Muscle of back (tissue), 11 donors: ENCODE results near the gene ZNF157. TPM values are rescaled to one million over a fixed set of nuclear protein-coding genes. Genes with fewer than 3 reads are reported as not detected.
A peak's percentile ranks its signal among the peaks of the same experiment; 100 is the strongest.

Experiments
- DNase-seq, 3 donors: peaks; one replicate each; pipeline versions ENCODE4 v3.0.0 to v3.0.0-alpha.2; 2013
- polyA plus RNA-seq, 10 donors: library from polyadenylated mRNA; unstranded; fragments of 120-200 nt; gene quantifications; one replicate each; pipeline ENCODE4 v1.2.1, GENCODE V29; 2013; ENCODE audit not compliant: insufficient read length in 10 of 10

ZNF157 gene
- polyA plus RNA-seq, 10 donors = 0.13 to 0.39 (median 0.26) TPM

GRCh38 chrX:47446971-47447370, 76.6 kb downstream of the ZNF157 start:
- DNase-seq = no peak

DNA sequence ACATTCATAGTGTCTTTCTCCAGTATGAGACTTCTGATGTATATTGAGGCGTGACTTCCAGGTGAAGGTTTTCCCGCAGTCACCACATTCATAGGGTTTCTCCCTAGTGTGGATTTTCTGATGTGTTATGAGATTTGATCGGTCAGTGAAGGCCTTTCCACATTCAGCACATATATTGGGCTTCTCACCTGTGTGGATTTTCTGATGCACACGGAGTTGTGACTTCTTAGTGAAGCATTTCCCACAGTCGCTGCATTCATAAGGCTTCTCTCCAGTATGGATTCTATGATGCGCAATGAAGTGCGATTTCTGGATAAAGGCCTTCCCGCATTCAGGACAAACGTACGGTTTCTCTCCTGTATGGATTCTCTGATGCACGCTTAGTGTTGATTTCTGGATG, 77.2 kb downstream of the ZNF157 start:
- no peak for DNase-seq

GRCh38 chrX:47448165-47448806, 77.9 kb downstream of the ZNF157 start:
- no peak for DNase-seq

DNA sequence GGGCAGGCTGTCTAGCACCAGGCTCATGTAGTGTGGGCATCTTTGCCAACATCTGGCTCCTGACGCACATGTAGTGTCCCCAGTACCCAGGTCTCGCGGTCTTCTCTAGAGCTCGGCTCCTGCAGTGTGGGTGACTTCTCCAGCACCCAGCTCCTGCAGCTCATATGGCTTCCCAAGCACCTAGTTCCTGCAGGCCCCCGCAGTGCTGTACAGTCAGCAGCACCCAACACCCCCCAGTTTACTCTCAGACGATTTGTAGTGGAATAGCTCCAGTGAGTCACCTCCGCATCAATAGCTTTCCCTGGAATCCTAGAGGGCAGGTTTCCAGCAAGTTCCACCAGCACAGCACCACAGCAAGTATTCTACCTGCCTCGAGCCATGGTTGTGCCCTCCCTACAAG, 81.7 kb downstream of the ZNF157 start:
- no peak for DNase-seq

- DNase-seq = peak in 2 of 3 donors; percentile 4 to 5
Measured at GRCh38 chrX:47456080-47456479, 85.7 kb downstream of the ZNF157 start.

DNA sequence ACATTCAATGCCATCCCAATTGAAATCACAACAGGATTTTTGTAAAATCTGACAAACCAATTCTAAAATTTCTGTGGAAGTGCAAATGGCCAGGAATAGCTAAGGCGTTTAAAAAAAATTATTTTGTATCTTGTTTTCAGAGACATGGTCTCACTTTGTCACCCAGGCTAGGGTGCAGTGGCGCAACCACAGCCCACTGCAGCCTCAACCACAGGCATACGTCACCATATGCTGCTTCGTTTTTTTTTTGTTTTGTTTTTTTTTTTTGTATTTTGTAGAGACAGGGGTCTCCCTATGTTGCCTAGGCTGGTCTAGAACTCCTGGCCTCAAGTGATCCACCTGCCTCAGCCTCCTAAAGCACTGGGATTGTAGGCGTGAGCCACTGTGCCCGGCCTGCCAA, 88.2 kb downstream of the ZNF157 start:
- no peak for DNase-seq

DNA sequence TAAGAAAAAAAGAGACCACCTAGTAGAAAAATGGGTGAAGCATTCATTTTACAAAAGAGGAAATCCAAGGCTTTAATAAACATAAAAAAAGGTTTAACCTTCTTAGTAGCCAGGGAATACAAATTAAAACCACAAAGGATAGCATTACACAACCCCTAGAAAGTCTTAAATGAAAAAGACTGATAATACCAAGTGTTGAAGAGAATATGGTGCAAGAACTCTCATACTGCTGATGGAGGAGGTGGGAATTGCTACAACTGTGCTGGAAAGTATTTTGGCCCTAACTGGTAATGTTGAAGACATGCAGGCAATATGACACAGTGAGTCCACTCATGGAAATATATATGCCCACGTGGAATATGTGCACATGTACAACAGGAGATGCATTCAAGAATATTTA, 90.2 kb downstream of the ZNF157 start:
- DNase-seq = no peak

Other genes starting within 250 kb of the ZNF157 start
- 100 to 1,000 TPM in 3 of 10 donors, 10 to 100 TPM in 7; 84.8 to 108 (median 95.0) TPM for gene NDUFB11, start 225.9 kb upstream of the ZNF157 start, polyA plus RNA-seq
- 10 to 100 TPM; 28.6 to 43.4 (median 34.4) TPM for gene RBM10, start 225.4 kb upstream of the ZNF157 start, polyA plus RNA-seq
- gene UBA1, start 176.7 kb upstream of the ZNF157 start, polyA plus RNA-seq = 100 to 1,000 TPM; 115 to 154 (median 132) TPM
- 100 to 1,000 TPM in 4 of 10 donors, 10 to 100 TPM in 6; 90.8 to 109 (median 98.8) TPM for gene CDK16, start 151.9 kb upstream of the ZNF157 start, polyA plus RNA-seq
- gene USP11, start 137.6 kb upstream of the ZNF157 start, polyA plus RNA-seq = 100 to 1,000 TPM in 1 of 10 donors, 10 to 100 TPM in 9; 84.3 to 100 (median 92.3) TPM
- gene ZNF41, start 112.6 kb downstream of the ZNF157 start, polyA plus RNA-seq = 10 to 100 TPM in 6 of 10 donors, 1 to 10 TPM in 4; 8.3 to 14.3 (median 11.4) TPM
- gene ARAF, start 190.6 kb downstream of the ZNF157 start, polyA plus RNA-seq = 10 to 100 TPM; 34.5 to 51.3 (median 43.1) TPM
- gene TIMP1, start 211.9 kb downstream of the ZNF157 start, polyA plus RNA-seq = 100 to 1,000 TPM; 112 to 165 (median 145) TPM
- 10 to 100 TPM in 3 of 10 donors, 1 to 10 TPM in 7; 4.0 to 13.1 (median 9.3) TPM for gene SYN1, start 249.3 kb downstream of the ZNF157 start, polyA plus RNA-seq